GM18858 (cell line): Measurements from ENCODE around the gene GAL.

Experiments used
- ATAC-seq: cut with Tn5 transposase; IDR thresholded peaks from one replicate; pipeline ENCODE4 v1.9.1; 2021; ENCODE audit not compliant: unreplicated experiment

GAL gene

DNA sequence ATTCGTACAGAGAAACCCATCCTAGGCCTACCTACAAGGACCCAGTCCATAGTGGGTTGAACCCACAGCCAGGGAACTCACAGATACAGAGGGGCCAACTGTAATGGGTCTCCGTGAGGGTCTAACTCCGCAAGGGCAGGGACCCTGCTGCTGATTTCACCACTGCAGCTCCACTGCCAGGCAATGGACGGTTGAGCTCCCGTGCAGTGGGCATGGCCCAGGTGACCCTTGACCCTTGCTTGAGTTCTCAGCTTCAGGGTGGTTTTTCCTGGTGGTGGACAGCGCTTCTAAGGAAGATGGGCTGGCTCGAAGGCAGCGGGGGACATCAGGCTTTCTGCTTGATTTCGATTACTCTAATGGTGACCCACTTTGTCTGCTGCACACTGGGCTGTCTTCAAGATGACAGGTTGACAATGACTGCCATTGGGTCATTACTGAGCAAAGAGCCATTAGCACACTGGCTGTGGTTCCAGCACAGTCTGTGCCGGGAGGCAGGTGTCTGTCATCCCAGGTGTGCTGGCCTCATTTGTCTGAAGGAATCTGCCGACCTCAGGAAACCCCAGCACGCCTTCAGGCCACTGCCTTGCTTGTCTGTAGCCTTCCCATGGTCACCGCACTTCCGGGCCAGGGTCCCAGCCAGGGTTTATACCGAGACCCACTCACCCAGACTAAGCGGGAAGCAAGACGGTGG is 3.7 kb upstream of the GAL start:
- ATAC-seq = no peak

DNA sequence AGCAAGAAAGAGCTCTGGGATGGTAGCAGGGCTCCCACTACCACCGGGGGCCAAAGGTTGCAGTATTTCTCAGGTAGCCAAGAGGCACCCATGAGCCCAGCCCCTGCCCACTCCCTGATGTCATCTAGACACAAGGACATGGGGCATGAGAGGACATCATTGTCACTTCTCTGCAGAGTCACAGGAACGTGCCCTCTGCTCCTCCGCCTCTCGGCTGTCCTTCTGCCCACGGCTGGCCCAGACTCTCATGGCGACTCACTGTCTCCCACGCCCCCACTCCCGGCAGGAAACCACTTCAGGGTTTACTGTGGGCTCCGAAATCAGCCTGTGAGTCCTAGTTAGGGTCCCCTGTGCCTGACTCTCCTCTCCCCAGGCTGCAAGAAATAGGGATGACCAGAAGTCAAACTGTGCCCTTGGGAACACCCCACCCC is 1.8 kb upstream of the GAL start:
- no peak for ATAC-seq

DNA sequence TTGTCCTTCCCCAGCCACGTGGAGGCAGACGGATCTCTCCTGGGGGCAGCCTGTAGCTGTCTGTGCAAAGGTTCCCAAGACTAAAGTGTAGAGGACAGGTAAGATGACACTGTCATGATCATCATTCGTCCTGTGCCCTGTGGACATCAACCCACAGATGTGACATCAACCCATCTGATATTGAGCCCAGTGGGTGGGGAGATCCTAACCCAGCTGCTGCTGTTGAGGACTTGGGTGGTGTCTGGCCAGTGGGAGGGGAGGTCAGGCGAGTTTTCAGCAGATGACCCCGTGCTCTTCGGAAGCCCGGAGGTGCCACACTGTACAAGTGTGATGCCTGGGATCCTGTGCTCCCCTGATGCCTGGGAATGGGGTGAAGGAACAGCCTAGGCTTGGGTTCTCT is 1.2 kb upstream of the GAL start:
- ATAC-seq = no peak

DNA sequence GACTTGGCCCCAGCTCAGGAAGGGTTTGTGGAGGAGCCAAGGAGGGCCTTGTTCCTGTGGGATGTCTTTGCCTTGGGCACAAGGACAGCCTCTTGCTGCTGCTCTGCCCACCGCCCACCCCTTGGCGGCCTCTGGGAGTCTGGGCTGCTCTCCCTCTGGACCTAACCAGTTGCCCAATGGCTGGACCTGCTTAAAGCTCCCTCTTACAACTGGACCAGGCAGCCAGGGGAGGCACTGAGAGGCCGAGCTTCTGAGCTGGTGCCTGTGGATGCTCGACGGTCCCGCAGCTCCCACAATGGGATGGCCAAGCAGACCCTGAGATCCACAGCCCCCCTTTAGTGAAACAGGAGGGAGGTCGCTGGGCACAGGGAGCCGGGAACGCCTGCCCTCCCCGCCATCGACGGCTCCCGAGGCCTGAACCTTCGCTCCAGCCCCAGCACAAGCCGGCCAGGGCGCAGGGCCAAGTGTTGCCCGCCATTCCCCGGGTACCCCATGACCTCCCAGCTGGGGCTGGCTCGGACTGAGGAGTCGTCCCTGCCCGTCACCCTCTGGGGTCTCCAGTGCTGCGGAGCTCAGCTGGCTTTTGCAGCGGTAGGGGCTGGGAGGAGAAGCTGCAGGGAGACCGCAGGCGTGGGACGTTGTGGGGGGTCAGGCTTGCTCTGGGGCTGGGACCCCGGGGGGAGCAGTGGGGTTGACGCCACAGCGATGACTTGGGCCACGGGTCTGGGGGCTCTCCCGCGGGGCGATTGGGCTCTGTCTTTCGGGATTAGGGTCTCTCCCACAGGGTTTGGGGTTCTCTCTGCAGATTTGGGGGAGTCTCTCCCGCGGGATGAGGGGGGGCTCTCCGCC is 584 bp upstream of the GAL start:
- ATAC-seq = no peak

DNA sequence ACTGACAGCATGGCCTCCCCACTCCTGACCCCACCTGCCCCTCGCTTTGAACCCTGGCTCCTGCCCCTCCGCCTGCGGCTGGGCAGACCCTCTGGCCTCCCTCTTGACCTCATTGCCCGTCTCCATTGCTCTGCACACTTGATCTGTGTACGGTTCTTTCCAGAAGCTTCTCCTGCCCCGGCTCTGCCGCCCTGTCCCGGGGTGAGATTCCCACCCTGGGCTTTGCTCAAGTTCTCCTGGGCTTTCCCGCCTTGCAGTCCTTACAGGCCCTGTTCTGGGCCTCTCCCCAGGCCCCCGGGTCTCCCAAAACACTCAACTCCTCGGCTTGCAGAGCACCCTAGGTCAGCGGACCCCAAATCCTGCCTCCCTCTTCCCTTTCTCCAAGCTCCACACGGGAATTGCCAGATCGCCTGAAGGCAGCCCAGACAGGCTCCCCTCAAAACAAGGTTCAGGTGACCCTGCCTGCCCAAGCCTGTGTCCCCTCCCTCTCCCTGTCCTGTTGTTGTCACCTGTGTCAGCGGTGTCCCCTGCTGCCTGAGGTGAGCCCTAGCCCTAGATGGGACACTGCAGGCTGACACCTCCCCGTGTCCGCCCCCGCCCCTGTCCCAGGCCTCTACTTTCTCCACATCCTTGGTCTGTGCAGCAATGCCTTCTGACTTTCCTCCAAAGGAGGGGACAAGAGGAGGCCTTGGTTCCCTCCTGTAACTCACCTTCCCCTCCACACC is 1.5 kb downstream of the GAL start:
- ATAC-seq = no peak

DNA sequence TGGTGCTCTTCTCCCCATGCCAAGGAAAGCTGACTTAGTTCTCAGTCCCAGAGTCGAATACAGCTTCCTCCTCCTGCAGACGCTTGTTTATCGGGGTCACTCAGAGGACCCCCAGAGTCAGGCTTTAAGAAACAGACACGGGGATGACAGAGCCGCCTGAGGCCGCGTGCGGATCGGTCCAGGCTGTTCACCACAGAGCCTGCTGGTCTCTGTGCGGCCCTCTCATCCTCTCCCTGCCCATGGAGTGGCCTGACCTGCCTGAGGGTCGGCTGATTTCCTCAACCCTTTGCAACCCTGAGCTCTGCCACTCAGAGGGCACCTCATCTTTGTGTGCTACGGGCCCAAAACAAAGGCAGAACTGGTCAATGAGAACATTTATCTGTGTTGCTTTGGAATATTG is 2.1 kb downstream of the GAL start:
- no peak for ATAC-seq

DNA sequence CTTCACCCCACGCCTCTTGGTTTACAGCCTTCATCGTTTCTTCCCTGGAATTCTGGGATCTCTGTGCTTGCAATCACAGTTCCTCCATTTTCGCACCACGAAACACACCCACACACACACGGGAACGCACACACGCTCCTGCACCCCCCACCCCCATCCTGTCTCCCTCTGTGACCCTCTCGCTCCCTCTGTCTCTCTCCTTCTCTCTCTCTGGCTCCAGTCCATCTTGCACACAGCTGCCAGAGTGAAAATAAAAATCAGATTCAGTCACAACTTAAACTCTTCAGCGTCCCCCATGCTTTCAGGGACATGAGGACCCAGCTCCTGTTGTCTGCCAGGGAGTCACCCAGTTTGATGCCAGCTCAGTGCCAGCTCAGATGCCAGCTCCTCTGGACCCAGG is 3.0 kb downstream of the GAL start:
- ATAC-seq = no peak

DNA sequence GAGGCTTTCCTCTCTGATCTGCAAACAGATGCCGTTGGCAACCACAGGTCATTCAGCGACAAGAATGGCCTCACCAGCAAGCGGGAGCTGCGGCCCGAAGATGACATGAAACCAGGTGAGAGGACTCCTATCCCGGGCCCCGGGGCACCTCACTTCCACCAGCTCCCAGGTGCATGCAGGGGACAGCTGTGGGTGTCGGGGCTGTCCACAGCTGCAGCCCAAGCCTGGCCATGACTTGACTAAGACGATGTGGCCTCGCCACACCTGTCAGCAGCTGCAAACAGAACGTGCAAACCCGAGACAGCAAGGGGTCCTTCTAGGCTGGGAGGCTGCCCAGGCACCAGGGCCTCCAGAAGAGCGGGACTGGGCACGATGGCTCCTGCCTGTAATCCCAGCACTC is 3.6 kb downstream of the GAL start:
- no peak for ATAC-seq

DNA sequence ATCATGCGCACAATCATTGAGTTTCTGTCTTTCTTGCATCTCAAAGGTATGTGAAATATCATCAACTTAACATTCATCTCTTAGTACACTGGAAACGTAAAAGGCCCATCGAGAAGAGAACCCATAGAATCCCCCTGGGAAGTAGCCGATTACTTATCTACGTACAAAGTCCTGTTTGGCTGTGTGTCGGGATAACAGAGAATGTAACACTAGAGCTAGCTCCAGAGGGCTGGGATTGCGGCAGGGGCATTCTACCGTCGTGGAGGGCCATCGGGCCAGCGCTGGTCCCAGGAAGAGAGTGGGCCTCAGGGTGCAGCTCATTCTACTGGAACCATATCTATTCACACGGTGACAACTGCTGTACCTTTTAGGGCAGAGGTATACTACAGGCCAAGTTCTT is 4.5 kb downstream of the GAL start:
- no peak for ATAC-seq

DNA sequence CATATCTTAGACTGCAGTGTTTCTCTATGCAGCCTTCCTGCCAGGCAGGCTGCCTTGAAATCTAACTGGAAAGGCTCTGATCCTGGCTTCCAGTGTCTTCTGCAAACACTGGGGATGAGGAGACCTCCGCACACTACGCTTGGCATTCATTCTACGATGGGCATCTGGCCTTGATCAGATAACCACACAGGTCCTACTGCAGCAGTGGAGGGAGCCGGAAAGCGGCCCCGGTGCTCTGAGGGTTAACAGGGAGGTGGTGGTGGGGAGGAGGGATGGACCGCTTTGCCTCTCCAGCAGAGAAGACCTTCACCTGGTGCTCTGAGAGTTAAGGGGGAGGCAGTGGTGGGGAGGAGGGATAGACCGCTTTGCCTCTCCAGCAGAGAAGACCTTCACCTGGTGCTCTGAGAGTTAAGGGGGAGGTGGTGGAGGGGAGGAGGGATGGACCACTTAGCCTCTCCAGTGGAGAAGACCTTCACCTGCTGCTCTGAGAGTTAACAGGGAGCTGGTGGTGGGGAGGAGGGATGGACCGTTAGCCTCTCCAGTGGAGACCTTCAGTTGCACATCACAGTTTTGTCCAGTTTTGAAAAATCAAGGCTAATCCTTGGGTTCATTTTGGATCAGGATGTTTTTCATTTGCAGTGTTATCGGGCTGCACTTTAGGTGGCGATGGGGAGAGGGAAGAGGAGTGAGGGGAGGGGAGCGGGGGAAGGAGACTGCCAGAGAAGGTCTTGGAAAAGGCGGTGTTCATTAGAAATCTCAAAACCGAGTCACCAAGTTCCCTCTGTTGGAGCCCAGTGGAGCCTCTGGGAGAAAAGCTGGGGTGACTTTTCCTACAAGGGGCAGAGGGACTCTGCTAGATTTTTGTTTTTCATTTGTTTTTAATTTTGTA is 5.6 kb downstream of the GAL start:
- no peak for ATAC-seq

DNA sequence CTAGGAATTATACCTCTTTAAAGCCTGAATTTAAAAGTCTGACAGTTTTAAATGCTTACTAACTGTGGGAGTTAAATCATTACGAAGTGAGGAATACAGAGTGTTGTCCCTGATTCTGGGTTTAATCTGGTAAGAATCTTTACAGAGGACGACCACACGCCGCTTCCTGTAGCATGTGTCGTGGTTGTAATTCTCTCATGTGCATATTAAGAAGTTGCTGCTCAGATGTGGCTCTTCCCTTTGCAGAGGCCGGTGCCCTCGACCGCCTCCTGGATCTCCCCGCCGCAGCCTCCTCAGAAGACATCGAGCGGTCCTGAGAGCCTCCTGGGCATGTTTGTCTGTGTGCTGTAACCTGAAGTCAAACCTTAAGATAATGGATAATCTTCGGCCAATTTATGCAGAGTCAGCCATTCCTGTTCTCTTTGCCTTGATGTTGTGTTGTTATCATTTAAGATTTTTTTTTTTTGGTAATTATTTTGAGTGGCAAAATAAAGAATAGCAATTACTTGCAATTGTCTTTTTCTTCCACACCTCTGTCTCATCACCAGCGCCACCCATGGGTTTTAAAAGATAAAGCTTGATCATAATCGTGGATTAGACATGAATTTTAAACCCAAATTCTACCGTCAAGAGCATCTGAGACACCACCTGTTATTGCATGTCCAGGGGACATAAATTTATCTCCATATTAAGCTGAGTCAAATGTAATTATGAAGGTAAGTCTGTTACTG is 6.5 kb downstream of the GAL start:
- no peak for ATAC-seq

DNA sequence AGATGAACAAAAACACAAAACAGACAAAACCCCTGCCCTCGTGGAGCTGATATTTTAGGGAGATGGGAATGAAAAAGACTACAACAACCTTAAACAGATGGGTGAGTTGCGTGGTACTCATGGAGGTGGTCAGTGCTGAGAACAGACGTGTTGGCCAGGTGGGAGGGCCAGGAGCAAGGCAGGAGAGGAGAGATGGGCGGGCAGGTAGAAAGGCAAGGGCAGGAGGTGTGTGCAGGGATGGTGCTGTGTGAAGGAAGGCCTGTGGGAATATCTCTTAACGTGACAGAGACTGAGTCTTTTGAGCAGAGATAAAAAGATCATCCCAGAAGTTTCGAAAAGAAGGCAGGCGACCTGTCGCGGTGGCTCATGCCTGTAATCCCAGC is 7.0 kb downstream of the GAL start:
- no peak for ATAC-seq

DNA sequence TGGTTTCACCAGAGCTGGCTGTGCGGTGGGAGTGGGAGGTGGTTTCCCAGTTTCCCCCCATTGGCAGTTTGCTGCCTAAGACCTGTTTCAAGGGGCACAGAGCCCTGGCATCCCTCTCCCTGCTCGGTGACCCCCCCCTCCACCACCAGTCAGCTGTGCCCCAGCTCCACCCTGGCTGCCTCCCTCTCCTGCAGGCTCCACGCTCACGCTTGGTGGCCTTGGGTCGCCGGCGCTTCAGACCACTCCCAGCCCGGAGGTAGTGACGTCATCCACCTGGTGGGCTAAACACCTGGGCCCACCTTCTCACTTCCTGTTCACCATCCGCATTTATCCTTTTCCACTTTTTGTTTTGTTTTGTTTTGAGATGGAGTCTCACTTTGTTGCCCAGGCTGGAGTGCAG is 7.8 kb downstream of the GAL start:
- ATAC-seq = no peak

DNA sequence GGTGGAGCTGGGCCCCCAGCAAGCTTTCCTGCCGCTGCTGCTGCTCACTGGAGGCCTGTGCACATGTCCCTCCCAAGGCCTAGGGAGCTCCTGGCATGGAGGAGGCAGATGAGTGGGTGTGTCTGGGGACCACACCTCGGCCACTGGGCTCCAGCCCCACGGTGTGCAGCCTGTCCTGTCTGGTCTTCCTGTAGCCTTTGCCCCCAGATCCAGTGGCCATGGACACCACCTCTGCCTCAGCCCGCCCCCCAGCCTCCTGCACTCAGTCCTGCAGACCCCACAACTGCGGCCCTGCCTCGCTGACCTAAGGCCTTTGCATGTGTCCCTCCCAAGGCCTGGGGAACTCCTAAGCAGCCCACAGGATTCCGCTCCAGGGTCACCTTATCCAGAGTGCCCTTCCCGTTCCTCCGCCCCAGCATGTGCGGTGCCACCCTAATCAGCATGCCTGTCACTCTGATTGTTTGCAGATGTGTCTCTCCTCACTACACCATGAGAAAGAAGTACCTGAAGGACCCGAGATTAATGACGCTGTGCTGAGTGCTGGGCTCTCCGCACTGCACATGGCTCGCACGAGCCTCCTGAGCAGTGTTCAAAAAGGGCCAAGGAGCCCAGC is 8.6 kb downstream of the GAL start:
- ATAC-seq = no peak

DNA sequence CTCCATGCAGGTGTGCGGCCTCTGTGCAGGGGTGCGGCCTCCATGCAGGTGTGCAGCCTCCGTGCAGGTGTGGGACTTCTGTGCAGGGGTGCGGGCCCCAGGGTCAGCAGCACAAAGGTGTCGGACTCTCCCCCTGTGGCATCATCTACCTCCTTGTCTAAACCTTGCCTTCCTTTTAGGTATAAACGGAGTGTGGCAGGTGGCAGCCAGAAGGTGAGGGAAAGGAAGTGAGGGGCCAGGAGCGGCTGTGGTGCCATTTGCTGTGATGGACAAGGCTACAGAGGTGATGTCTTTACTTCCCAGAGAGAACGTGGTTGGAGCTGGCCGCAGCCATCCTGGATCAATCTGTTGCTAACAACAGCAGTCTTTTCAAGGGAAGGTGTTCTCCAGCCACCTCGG is 9.1 kb downstream of the GAL start:
- no peak for ATAC-seq

DNA sequence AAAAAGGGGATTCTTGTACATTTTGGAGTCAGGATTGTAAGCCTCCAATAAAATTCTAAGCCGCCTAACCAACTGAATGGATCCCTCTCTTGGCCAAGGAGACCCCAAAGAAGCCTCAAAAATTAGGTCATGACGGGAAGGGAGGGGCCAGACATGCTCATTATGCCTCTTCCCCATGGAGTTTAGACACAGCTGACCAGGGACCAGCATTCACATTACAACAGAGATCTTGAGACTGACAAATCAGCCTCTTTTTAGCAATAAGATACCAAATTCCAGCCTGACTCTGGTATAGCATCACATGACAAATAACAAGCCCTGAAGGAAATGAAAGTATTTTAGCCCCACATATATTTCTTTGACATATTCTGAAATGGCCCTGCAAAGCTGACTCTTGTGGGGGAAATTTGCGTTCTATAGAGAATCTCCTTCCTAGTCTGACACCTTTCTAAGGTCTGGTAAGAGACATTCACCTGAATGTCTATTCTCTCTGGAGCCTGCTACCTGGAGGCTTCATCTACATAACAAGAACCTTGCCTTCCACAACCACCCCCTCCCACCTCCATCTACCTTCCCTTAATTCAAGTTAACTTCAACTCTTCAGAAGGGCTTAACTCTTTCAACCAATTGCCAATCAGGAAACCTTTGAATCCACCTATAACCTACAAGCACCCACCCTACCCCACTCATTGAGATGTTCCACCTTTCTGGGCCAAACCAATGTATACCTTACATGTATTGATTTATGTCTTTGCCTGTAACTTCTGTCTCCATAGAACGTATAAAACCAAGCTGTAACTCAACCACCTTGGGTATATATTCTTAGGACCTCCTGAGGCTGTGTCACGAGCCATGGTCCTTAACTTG is 10.3 kb downstream of the GAL start:
- no peak for ATAC-seq

DNA sequence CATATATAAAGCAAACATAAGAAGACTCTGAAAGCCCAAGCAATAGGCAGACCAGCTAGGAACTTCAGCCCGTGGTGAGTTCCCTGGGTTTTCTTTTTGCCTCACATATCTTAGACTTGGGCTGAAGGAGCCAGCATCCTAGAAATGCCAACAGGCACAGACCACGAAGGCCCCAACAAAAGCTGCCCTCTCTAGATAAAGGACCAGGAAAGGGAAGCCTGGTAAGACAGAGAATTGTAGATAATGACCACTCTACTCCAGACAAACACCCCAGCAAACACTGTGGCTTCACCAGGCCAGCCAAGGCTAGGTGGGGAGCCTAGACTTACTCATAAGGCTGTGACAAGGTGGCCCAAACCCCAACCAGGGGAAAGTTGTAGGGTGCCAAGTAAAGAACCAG is 11.2 kb downstream of the GAL start:
- no peak for ATAC-seq

DNA sequence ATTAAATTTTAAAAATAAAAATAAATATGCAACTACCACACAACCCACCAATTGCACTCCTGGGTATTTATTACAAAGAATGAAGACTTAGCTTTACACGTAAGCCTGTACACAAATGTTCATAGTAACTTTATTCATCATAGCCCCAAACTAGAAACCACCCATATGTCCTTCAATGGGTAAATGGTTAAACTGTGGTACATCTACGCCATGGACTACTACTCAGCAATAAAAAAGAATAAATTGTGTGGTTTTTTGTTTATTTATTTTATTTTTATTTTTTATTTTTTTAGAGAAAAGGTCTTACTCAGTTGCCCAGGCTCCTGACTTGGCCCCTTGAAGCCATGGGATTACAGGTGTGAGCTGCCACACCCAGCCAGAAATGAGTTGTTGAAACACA is 14.6 kb downstream of the GAL start:
- no peak for ATAC-seq

DNA sequence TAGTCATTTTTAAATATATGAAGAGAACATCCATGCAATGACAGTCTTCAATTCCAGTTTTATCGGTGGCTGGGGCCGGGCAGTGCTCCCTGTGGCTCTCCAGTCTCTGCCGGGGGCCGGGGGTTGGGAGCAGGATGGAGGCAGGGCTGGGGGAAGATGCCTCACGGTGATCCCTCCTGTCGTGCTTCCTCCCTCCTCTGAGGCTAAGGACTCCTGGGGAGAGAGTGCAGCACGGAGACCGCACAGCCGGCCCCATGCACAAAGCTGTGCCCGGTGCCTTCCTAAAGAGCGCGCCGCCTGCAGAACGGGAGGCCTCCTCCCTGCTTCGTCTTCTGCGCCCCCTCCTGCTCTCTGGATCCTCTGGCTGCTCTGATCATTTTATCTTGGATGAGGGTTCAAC is 20.5 kb downstream of the GAL start:
- no peak for ATAC-seq
